Liver (tissue), 9 donors: ENCODE measurements around the gene NAA40. TPM values are rescaled to one million over a fixed set of nuclear protein-coding genes. Genes with fewer than 3 reads are reported as not detected.

Experiments used
- DNase-seq: peaks from one replicate; pipeline ENCODE4 v3.0.0-alpha.2; 2017; ENCODE audit warnings: low spot score
- H3K27ac ChIP-seq, 2 donors: one replicate each; pipeline ENCODE4 v1.7.0; 2013; ENCODE audit warnings: inconsistent platforms in 2 of 2, low read length in 2 of 2, control low read depth in 1 of 2, low read depth in 1 of 2, mild to moderate bottlenecking in 1 of 2
- H3K27me3 ChIP-seq, 4 donors: one replicate each; pipeline versions ENCODE4 v1.6.1 to v1.7.0; 2013; ENCODE audit warnings: low read length in 3 of 4, inconsistent platforms in 1 of 4, mild to moderate bottlenecking in 1 of 4, moderate library complexity in 1 of 4; ENCODE audit not compliant: control insufficient read depth in 4 of 4, insufficient read depth in 4 of 4
- H3K36me3 ChIP-seq, 4 donors: one replicate each; pipeline versions ENCODE4 v1.6.1 to v1.7.0; 2013; ENCODE audit warnings: low read length in 3 of 4, mild to moderate bottlenecking in 3 of 4, low read depth in 1 of 4, moderate library complexity in 1 of 4; ENCODE audit not compliant: control insufficient read depth in 4 of 4, insufficient read depth in 3 of 4
- H3K4me1 ChIP-seq, 4 donors: one replicate each; pipeline versions ENCODE4 v1.6.1 to v1.7.0; 2013; ENCODE audit warnings: low read length in 3 of 4, mild to moderate bottlenecking in 3 of 4, moderate library complexity in 1 of 4; ENCODE audit not compliant: control insufficient read depth in 4 of 4, insufficient read depth in 4 of 4
- H3K4me3 ChIP-seq, 3 donors: one replicate each; pipeline versions ENCODE4 v1.6.1 to v1.7.0; 2013; ENCODE audit warnings: low read length in 3 of 3, control low read depth in 1 of 3, low read depth in 1 of 3, mild to moderate bottlenecking in 1 of 3
- H3K9ac ChIP-seq, 2 donors: one replicate each; pipeline ENCODE4 v1.7.0; 2013; ENCODE audit warnings: low read length in 2 of 2, mild to moderate bottlenecking in 2 of 2, moderate library complexity in 2 of 2, control low read depth in 1 of 2, low read depth in 1 of 2
- H3K9me3 ChIP-seq, 4 donors: one replicate each; pipeline versions ENCODE4 v1.6.1 to v1.7.0; 2013; ENCODE audit warnings: low read length in 3 of 4; ENCODE audit not compliant: control insufficient read depth in 4 of 4
- CTCF ChIP-seq: fragments of 150-350 bp; IDR thresholded peaks from 2 replicates; pipeline ENCODE4 v1.5.1; 2017; ENCODE audit warnings: improper control_type of control experiment, low read depth, low read length; ENCODE audit not compliant: missing input control
- EGR1 ChIP-seq, 2 donors: IDR thresholded peaks; 2 replicates each; pipeline ENCODE4 v1.6.1; 2016 to 2018; ENCODE audit warnings: antibody characterized with exemption in 2 of 2, low read depth in 2 of 2
- FOXA1 ChIP-seq: IDR thresholded peaks from 2 replicates; pipeline ENCODE4 v1.6.1; 2016; ENCODE audit warnings: antibody characterized with exemption
- FOXA2 ChIP-seq: IDR thresholded peaks from 2 replicates; pipeline ENCODE4 v1.6.1; 2016; ENCODE audit warnings: antibody characterized with exemption
- GABPA ChIP-seq, 2 donors: IDR thresholded peaks in 1 of 2; conservative IDR thresholded peaks in 1 of 2; 2 replicates each; pipeline ENCODE4 v1.6.1; 2016; ENCODE audit warnings: antibody characterized with exemption in 2 of 2, mild to moderate bottlenecking in 1 of 2, moderate library complexity in 1 of 2
- HNF4A ChIP-seq, 2 donors: conservative IDR thresholded peaks; 2 replicates each; pipeline ENCODE4 v1.6.1; 2016; ENCODE audit warnings: antibody characterized with exemption in 2 of 2, mild to moderate bottlenecking in 2 of 2
- HNF4G ChIP-seq: IDR thresholded peaks from 2 replicates; pipeline ENCODE4 v1.6.1; 2016; ENCODE audit warnings: antibody characterized with exemption
- JUND ChIP-seq, 2 donors: IDR thresholded peaks; 2 replicates each; pipeline ENCODE4 v1.6.1; 2016; ENCODE audit warnings: antibody characterized with exemption in 2 of 2
- MAX ChIP-seq: IDR thresholded peaks from 2 replicates; pipeline ENCODE4 v1.6.1; 2016; ENCODE audit warnings: antibody characterized with exemption
- RAD21 ChIP-seq, 2 donors: IDR thresholded peaks; 2 replicates each; pipeline ENCODE4 v1.6.1; 2016; ENCODE audit warnings: antibody characterized with exemption in 2 of 2, mild to moderate bottlenecking in 2 of 2
- REST ChIP-seq: IDR thresholded peaks from 2 replicates; pipeline ENCODE4 v1.6.1; 2016; ENCODE audit warnings: antibody characterized with exemption, mild to moderate bottlenecking
- RXRA ChIP-seq, 2 donors: IDR thresholded peaks; 2 replicates each; pipeline ENCODE4 v1.6.1; 2017 to 2018; ENCODE audit warnings: antibody characterized with exemption in 2 of 2, mild to moderate bottlenecking in 1 of 2
- TAF1 ChIP-seq: conservative IDR thresholded peaks from 2 replicates; pipeline ENCODE4 v1.6.1; 2016; ENCODE audit warnings: antibody characterized with exemption, mild to moderate bottlenecking
- ZBTB33 ChIP-seq: IDR thresholded peaks from 2 replicates; pipeline ENCODE4 v1.6.1; 2016; ENCODE audit warnings: antibody characterized with exemption
- WGBS: extraction: QIAGEN DNeasy Blood & Tissue Kit; methylation state at CpG from one replicate; pipeline ENCODE4 v1.1.7; 2013; 5-methylcytosine and 5-hydroxymethylcytosine counted together
- polyA plus RNA-seq, 2 donors: library from polyadenylated mRNA; stranded (reverse) in 1 of 2; unstranded in 1 of 2; fragments of 200-250 nt in 1 of 2; fragments of >200 nt in 1 of 2; fragmentation: Nextera tagmentation in 1 of 2; extraction: Ambion mirVana in 1 of 2; gene quantifications; one replicate each; pipeline versions ENCODE4 v1.2.1 to v1.2.3, GENCODE V29; 2013 to 2015
- total RNA-seq, 2 donors: library from RNA; depleted of rRNA; stranded (reverse); fragments of >200 nt; gene quantifications; one replicate each; pipeline ENCODE4 v1.2.3, GENCODE V29; 2014
- donor health status: healthy.
- donor health status: healthy.
- donor health status: healthy.
- donor health status: healthy.
- donor health status: healthy.

NAA40 gene
- total and polyA plus RNA-seq, 4 donors, result 3.0 to 7.3 (median 4.7) TPM

GRCh38 chr11:63923319-63923718 lies 15.5 kb upstream of the NAA40 start:
- peaks cover 0 to 14% (median 5%) of the 10 kb centered on the region in 4 donors for H3K4me1 ChIP-seq
- H3K27ac ChIP-seq, result no peak overlapping the region
- DNase-seq, result no peak
- no peaks in the 10 kb centered on the region for H3K27me3 ChIP-seq
- H3K9me3 ChIP-seq, result no peaks in the 10 kb centered on the region
- no peaks in the 10 kb centered on the region for H3K36me3 ChIP-seq
- TF ChIP-seq JUND (IDR thresholded peaks at IDR 0.05) (no peak), RAD21 (IDR thresholded peaks at IDR 0.05) (no peak), HNF4G (no peak), ZBTB33 (no peak), MAX (no peak), RXRA (IDR thresholded peaks at IDR 0.05) (no peak), CTCF (no peak), TAF1 (no peak), FOXA1 (no peak)
- H3K4me3 ChIP-seq, result no peak overlapping the region
- no peak overlapping the region for H3K9ac ChIP-seq
- 55% methylated on average over 4 of the region's 4 CpGs for WGBS

DNA sequence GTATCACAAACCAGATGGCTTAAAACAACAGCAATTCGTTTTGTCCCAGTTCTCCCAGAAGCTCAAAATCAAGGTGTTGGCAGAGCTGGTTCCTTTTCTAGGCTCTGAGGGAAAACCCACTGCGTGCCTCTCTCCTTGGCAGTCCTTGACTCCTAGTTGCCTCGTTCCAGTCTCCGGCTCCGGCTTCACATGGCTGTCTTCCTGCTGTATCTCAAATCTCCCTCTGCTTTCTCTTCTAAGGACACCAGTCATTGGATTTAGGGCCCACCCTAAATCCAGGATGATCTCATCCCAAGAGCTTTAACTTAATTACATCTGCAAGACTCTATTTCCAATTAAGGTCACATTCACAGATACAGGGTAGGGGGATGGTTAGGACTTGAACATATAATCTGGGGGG lies 9.2 kb upstream of the NAA40 start:
- Histone ChIP-seq H3K9ac (no peak overlapping the region), H3K4me1 (no peaks in the 10 kb centered on the region), H3K36me3 (no peaks in the 10 kb centered on the region), H3K27ac (no peak overlapping the region), H3K9me3 (no peaks in the 10 kb centered on the region), H3K4me3 (no peak overlapping the region), H3K27me3 (no peaks in the 10 kb centered on the region)
- 95% methylated on average over 5 of the region's 5 CpGs for WGBS
- DNase-seq, result no peak
- no peak for TF ChIP-seq REST
- no peak for TF ChIP-seq FOXA2
- TF ChIP-seq FOXA1, result no peak
- no peak for TF ChIP-seq MAX
- no peak for TF ChIP-seq RAD21 (IDR thresholded peaks at IDR 0.05)
- TF ChIP-seq RXRA (IDR thresholded peaks at IDR 0.05), result no peak
- TF ChIP-seq TAF1, result no peak
- no peak for TF ChIP-seq CTCF
- no peak for TF ChIP-seq HNF4G
- no peak for TF ChIP-seq ZBTB33
- no peak for TF ChIP-seq GABPA (IDR thresholded peaks at IDR 0.05 in 1 of 2, conservative IDR thresholded peaks at IDR 0.05 in 1 of 2)
- TF ChIP-seq HNF4A (conservative IDR thresholded peaks at IDR 0.05), result no peak
- no peak for TF ChIP-seq EGR1 (IDR thresholded peaks at IDR 0.05; ENCODE audit: low read depth in 2 of 2)
